Stimulated activated CD8-positive, alpha-beta memory T cell treated with anti-CD3 and anti-CD28 coated beads, Interleukin-4, amount 100 ng/mL, for 24 hours (primary cell): ENCODE data around the gene ERGIC1.
"Not testable (repeated sequence)": the region's sequence is repeated elsewhere in the genome, so short reads cannot be mapped to it uniquely, and the experiment has no call there.

Source experiments
- DNase-seq: peaks from one replicate; pipeline ENCODE4 v3.0.0-alpha.2; 2020; ENCODE audit warnings: low read depth

Gene ERGIC1, protein sequence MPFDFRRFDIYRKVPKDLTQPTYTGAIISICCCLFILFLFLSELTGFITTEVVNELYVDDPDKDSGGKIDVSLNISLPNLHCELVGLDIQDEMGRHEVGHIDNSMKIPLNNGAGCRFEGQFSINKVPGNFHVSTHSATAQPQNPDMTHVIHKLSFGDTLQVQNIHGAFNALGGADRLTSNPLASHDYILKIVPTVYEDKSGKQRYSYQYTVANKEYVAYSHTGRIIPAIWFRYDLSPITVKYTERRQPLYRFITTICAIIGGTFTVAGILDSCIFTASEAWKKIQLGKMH

DNA sequence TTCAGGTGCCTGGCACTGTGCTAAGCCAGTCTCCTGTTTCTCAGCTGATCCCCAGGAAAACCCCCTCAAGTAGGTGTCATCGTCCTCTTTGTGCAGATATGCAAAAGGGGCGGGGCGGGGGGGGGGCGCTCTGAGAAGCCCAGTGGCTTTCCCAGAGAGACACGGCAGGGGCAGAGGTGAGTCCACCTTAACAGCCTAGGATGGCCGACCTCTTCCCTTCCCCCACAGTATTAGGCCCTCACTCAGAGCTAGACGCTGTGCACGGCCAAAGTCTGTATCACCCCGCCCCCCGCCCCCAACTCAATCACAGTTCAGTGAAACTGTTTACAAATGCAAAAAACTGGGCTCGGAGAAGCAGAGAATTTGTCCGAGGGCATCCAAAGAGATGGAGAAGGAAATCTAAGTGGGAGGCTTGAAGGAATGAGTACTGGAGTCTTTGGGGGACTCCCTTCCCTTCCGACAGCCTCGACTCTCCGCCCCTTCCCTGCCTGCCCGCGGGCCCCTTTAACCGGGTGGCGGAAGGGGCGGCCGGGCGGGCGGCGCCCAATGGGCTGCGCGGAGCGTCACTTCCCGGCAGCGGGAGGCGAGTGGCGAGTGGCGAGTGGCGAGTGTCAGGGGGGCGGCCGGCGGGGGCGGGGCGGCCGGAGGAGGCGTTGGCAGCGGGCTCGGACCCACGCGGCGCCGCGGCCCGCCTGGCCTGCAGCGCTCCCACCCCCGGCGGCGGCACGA lies at the start of gene ERGIC1:
TSS of gene ERGIC1 (plus strand) at position 566 of the 729 bp plus-strand sequence. CDS start at position 729, 163 bp downstream.
- peak; percentile 57 for DNase-seq

DNA sequence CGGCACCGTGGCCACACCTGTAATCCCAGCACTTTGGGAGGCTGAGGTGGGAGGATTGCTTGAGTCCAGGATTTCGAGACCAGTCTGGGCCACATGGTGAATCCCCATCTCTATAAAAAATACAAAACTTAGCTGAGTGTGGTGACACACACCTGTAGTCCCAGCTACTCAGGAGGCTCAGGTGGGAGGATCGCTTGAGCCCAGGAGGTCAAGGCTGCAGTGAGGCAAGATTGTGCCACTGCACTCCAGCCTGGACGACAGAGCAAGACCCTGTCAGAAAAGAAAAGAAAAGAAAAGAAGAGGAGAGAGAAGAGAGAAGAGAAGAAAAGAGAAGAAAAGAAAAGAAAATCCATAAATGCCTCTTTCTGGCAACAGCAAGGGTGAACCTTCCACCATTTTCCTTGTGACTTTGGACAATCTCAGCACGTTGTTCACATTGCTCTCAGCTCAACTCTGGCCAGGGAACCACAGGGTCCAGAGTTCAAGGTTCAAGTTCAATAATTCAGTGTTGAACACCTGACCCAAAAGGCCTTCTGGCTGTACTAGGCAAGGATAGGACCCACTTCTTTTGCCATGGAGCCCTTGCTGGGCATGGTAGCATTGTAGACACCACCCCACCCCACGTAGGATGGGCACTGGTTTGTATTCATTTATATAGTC lies 48.5 kb upstream of the ERGIC1 start:
- DNase-seq: no peak

DNA sequence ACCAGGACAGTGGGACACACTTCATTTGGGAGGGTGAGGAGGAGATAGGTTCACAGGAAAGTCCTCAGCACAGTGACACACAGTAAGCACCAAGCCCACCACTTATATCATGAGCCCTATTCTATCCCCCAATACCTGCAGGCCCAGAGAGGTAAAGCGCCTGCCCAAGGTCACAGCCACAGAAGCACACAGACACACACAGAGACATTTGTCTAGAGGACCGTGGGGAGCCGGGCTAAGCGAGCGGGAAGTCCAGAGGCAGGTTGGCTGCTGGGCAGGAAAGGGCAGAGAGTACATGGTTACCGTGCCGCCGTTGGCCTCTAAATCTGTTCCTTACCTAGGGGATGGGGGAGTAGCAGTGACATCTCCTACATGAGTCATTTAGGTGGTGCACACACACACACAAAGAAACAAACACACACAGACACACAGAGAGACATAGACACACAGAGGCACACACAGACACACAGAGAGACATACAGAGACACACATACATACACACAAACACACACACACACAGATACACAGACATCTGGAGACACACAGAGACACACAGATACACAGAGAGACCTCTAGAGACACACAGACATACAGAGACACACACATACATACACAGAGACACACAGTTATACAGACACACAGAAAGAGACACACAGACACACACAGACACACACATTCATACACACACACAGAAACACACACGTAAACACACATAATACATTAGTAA lies 47.2 kb upstream of the ERGIC1 start:
- no peak for DNase-seq

DNA sequence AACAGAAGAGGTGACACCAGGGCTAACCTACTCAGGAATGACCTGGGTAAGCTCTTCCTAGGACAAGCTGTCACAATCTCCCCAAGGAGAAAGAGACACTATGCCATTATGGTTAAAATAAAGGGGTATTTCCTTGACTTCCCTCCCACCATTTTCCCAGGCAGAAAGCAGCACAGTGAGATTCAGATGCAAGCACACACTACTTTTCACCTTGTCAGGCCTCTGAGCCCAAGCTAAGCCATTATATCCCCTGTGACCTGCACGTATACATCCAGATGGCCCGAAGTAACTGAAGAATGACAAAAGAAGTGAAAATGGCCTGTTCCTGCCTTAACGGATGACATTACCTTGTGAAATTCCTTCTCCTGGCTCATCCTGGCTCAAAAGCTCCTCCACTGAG lies 46.5 kb upstream of the ERGIC1 start:
- DNase-seq: not testable (repeated sequence)

DNA sequence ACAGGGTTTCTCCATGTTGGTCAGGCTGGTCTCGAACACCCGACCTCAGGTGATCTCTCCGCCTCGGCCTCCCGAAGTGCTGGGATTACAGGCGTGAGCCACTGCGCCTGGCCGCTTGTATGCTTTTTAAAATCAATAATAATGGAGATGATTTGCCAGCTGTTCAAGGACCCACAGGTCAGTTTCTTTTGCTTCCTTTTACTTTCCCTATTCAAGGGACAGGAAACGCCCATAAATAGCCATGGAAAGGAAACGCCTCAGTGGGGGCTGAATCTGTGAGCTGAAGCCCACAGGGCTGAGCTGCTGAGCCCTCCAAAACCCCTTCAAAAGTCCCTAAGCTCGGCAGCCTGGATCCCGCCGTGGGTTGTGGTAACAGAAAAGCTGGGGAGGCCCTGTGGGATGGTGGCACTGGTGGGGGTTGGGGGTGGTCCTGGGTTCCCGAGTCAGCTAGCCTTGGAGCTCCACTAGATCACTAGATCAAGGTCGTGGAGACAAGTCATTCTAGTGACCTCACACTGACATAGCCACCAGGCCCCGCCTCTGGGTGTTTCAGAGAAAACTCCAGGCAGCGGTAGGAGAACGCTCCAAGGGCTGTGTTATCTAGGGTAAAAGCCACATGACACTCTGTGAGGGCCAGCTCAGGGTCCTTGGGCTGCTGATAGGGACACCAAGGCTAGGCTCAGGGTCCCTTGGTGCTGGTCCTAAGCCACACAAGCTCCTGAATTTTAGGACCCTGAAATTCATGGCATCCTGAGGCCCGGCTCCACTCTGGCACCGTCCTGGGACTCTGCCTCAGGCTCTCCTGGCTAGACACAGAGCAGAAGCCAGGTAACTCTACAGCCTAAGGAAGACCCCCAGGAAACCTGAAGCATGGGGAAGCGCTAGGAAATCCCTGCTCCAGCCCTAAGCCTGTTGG lies 45.0 kb upstream of the ERGIC1 start:
- DNase-seq: no peak

DNA sequence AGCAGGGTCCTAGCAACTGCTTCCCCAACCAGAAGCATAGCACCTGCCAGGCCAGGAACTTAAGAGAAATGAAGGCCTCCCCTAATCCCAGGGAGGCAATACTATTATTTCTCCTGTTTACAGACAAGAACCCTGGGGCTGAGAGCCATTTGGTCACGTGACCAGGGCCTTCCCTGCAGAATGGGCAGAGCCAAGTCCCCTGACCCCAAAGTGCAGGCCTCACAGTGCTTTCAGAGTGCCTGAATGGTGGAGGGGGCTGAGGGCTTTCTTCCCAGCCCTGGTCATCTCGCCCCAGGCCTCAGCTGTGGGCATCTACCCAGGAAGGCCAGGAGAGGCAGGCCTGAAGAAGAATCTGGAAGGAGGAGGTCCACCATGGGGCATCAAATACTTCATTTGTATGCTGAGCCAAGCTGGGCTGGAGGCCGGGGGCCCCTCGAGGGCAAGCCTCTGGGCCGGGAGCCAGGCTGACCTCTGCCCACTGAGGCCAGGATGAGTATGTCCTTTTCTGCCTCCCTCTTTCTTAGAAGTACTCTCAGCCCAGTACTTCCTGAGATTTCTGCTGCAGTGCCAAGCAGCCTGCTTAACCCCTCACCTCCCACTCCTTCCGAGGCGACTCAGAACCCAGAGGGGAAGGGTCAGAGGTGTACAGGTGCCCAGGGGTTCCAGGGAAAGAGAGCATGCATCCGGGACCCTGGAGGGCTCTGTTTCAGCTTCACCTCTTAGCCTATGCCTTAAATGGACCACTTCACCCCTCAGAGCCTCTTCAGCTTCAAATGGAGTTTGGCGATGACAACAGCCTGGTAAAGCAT lies 44.2 kb upstream of the ERGIC1 start:
- DNase-seq: no peak

DNA sequence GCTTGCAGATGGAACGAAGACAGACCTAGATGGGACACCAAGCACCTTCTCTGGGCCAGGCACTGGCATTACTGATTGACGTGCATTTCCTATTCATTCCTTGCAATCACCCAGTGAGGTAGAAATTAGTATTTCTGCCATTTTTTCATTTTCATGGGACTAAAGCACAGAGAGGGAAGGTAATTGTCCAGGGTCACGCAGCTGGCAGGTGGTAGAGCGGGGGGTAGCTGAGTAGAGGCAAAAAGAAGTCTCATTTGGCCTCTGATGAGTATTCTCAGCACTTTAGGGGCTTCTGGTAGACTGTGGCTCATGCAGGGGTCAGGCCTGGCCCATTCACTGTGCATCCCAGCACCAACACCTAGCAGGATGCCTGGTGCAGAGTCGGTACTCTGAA lies 43.6 kb upstream of the ERGIC1 start:
- no peak for DNase-seq

DNA sequence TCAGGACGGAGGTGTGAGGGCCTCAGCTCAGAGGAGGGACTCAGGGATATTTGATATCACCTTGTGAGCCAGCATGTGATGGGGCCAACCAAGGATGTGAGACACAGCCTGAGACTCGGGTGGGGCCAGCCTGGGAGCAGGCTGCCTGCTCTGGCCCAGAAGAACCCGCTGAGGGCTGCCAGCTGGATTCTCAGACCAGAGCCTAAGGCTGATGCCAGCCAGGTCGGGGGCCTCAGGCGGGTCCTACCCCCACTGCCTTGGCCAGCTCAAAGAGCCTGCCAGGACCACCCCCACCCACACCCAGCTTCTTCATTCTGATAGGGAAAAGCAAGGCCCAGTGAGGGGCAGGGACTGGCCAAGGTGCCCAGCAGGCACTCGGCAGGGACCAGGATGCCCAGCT lies 42.8 kb upstream of the ERGIC1 start:
- no peak for DNase-seq

DNA sequence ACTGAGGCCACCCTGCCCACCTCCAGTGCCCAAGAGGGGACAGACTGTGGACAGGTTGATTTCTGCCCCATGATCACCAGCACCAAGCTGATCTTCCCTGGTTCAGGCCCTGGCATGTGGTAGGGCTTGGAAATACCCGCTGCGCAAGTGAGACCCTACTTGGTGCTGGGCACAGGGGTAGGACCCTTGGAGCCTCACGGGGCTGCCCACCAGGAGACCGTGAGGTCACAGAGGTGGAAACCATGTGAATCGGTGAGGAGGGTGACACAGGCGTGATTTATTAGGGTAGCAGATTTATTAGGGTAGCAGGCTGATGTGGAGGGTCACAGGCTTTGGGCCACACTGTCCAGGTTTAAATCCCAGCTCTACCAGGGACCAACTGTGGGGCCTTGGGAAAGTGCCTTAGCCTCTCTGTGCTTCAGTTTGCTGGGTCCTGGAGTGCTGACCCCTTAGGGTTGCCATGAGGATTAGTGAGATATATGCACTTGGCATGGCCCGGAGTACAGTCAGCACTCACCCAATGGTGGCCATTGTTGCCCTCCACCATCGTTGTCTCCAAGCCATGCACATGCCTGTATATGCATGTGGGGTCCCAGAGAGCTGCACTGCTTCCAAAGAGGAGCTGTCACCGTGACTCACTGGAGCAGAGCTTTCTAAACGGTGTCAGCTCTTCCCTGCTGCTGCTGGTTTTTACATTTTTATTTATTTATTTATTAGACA lies 42.2 kb upstream of the ERGIC1 start:
- no peak for DNase-seq

DNA sequence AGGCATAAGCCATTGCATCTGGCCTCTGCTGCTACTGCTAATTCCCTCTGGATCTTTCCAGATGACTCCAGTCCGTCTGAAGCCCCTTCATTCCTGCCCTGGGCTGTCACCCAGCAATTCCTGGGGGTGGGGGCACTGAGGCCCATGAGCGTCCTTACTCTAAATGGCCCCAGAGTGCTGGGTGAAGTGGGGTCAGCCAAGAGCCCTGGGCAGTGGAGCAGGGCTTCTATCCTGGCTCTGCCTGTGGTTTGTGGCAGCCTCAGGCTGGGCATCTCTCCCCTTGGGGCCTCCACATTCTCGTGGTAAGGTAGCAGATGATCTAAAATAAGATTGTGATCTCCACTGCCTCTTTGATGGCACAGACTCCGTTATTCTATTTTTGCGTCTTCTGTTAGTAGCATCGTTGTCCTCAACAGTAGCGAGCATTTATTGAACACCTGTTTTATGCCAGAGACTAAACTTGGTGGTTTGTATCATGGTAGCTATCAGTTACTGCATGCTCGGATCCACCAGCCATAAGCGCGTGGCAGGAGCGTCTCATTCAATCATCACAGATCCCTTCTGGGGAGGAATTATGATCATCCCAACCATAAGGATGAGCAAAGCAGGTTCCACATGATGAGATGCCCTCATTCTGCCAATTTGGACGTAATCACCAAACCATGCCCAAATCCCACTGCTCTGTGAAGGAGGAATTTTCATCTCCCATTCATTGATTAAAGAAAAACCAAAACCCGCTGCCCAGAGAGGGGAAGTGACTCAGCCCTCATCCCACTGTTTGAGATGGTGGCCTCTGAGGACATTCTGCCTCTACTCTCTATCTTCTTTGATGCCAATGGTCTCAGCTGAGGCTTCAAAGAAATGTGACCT lies 41.1 kb upstream of the ERGIC1 start:
- DNase-seq: no peak

DNA sequence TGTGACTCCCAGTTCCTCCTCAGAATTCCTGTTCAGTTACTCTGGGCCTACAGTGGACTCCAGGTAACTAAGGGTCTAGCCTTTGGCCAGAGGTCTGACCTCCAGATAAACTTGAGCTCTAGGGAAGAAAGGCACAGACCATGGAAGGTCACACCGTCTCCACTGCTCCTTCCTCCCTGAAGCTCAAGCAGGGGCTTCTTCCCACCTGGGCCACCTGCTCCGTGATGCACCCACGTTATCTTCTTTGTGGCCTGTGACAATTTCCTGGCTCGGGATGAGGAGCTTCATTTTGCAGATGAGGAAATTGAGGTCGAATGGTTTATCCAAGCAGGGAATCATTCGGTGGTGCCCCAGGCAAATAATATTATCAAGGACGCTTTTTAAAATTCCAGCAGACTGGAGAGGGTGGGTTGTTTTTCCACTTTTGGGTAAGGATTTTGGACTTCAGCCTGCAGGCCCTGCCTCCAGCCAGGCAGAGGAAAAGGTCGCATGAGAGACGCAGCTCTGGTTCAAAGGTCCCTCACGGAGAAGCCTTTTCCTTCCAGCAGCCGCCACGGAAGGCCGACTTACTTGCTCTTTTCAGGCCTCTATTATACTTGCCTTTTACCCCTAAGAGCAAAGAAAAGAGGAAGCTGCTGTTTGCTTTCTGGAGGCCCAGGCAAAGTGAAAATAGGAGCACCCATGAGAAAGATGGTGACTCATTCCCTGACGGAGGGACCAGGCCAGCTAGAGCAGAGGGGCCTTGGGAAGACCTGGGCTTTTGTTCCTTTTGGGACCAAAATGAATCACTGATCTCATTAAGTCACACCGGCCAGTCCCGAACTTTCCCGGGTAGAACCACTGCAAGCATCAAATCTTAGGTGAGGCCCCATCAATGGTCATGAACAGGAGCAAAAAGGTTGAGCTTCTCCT lies 40.2 kb upstream of the ERGIC1 start:
- no peak for DNase-seq

DNA sequence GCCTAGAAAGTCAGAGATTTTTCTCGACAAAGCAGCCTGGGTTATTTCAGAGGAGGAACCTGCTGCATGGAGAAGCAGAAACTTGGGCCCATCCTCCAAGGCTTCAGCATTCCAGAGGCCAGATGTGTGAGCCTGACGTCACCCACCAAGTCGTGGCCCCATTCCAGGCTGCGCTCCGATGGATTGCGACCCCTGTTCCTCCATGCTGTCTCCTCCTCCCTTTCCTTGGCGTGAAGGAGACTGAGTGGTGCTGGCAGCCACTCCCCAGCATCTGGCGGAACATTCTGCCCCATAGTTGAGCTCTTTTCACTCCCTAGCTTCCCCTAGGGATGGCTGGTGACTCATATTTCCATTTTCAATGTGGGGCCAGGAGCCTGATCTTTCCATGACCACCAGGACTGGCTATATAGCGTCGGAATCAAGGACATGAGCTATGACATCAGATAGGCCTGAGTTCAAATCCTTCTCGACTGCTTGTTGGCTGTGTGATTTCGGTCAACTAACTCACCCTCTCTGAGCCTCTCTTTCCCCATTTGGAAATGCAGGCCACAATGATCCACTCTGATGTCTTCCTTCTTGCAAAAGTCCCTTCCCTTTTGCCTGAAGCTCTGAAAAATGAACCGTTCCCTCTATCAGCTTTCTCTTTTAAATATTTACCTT lies 38.6 kb upstream of the ERGIC1 start:
- no peak for DNase-seq

DNA sequence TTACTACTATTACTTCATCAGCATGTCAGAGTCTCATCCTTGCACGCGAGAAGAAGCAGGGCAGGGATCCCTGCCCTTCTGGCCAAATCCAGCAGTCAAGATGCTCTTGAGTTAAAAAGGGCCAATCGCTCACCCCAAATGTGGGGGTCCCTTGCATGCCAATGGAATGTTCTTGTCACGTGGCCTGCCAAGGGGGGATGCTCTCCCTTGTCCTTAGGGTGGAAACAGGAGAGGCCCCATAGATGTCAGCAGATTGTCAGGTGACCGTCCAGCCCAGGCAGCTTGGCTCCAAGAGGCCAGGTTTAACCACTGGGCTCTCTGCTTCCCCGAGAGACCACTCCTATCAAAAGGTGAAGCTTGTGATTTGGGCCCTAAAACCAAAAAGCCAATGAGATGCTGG lies 37.7 kb upstream of the ERGIC1 start:
- DNase-seq: no peak

DNA sequence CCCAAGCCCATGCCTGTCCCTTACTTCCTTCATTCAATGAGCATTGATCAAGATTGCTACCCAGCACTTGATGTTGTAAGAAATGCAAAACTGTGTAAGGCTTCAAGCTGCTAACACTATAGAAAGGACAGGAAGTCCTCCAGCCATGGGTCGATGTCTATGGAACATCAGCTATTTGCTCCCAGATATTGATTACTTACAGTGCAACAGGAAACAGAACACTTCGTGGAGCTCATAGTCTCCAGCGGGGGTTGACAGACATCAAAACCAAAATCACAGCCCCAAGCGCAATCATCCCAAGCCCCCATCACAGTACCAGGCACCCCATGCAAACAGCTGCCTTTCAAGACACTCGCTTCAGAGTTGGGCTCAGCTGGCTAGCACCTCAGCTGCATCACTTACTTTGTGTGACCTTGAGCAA lies 36.3 kb upstream of the ERGIC1 start:
- DNase-seq: no peak

DNA sequence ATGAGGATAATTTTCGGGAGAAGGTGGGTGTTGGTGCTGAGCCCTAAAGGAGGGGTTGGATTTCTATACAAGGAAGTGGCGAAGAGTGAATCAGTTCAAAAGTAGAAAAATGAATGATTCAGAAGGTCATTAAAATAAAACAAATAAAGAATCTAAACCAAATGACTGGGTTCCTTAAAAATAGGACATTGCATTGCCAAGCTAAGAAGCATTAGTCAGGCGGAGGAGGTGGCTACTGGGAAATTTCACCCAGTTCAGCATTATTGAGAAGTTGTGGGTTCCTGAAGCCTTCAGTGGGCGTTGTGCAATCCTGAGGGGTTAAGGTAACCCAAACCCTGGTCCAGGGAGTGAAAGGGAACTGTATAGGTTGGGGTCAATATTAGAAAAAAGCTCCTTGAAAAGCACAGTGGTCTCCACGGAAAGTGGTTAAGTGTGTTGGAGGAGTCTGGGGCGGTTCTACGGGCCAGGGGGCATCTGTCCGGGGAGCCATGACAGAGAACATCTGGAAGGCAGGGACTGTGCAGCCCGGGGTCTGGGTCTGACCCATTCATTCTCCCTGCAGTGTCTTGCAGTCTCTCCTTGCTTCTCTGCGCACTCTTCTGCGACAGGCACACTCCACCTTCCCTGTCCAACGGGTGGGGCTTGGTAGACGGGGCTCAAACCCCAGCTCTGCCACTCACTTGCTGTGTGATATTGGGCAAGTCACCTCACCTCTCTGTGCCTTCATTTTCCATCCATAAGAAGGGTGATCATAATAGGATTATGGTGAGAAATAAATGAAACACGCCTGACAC lies 35.4 kb upstream of the ERGIC1 start:
- no peak for DNase-seq

DNA sequence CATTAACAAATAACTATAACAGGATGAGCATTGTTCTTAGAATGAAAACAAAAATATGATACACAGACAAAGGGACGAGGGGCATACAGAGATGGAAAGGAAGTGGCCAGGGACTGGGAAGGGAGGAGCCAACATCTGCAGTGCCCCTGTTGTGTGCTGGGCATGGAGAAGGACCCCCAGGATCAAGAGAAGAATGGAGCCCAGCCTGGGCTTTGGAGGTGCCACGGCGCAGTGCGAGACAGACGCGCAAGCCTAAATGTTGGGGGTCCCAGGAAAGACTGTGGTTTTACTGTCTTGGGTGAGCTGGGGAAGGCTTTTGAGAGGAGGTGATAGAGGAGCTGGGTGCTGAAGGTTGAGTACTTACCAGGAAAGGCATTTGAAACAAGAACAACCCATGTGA lies 34.6 kb upstream of the ERGIC1 start:
- DNase-seq: no peak
